BLaER1 treated with 17β-estradiol and CSF1 and Interleukin-3, amounts not matched to agents 10 nM and 100 nM (cell line): Measurements from ENCODE around the gene LDLRAD3.
A peak's percentile ranks its signal among the peaks of the same experiment; 100 is the strongest.

Experiments
- H3K27ac ChIP-seq, 11 experiments: shearing (Covaris generic); formaldehyde crosslinking; 2 replicates each; pipeline ENCODE4 v1.8.1; 2022
- H3K27me3 ChIP-seq, 11 experiments: shearing (Covaris generic); formaldehyde crosslinking; 2 replicates each; pipeline ENCODE4 v1.8.1; 2022
- H3K36me3 ChIP-seq, 11 experiments: shearing (Covaris generic); formaldehyde crosslinking; 2 replicates each; pipeline ENCODE4 v1.8.1; 2022
- H3K4me1 ChIP-seq, 10 experiments: shearing (Covaris generic); formaldehyde crosslinking; 2 replicates each; pipeline ENCODE4 v1.8.1; 2022
- H3K4me2 ChIP-seq, 11 experiments: shearing (Covaris generic); formaldehyde crosslinking; 2 replicates each; pipeline ENCODE4 v1.8.1; 2022
- H3K4me3 ChIP-seq, 10 experiments: shearing (Covaris generic); formaldehyde crosslinking; 2 replicates each; pipeline ENCODE4 v1.8.1; 2022
- H3K9ac ChIP-seq, 11 experiments: shearing (Covaris generic); formaldehyde crosslinking; 2 replicates each; pipeline ENCODE4 v1.8.1; 2022
- H3K9me3 ChIP-seq, 11 experiments: shearing (Covaris generic); formaldehyde crosslinking; replicated peaks in 1 of 11; 2 replicates each; pipeline ENCODE4 v1.8.1; 2022
- H4K20me1 ChIP-seq, 11 experiments: shearing (Covaris generic); formaldehyde crosslinking; 2 replicates each; pipeline ENCODE4 v1.8.1; 2022
- Cebpa-rat ChIP-seq, 11 experiments: shearing (Covaris generic); IDR thresholded peaks; 2 replicates each; pipeline ENCODE4 v1.8.1; 2022

Gene LDLRAD3

DNA sequence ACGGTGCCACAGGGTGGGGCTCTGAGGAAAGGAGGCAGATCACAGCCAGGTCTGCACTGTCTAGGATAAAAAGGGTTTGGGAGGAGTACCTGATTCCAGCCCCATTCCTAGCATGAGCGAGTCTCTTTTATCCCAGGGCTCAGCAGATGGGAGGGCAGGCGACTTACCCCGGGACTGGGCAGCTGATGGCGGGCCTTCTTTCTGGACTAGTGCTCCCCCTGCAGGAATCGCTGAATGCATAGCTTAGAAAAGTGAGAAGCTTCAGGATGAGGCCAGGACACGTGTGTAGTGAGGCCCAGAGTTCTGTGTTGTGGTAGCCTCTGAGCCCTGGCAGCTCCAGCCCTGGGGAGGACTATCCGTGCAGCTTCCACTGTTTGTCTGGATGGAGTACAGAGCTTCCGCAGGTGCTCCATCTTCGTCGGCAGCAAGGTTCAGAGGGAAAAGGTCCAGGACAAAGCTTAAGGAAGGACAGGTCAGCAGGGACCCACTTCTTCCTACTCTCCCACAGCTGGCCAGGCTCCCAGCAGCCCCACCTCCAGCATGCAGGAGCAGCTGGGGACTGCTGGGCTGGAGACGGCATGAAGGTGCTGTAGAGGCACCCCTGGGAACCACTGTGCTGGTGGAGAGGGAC, 315.0 kb downstream of the LDLRAD3 start:
- no peak for TF ChIP-seq Cebpa-rat (IDR thresholded peaks at IDR 0.05)
- Histone ChIP-seq H3K27me3 (no peaks in the 10 kb centered on the region), H3K4me1 (peaks cover 0 to 14% (median 0%) of the 10 kb centered on the region in 10 experiments; a peak in 3 of 20 replicates), H3K4me2 (peak overlapping the region in 2 of 11 experiments; percentile 15 to 36; a peak in 2 of 22 replicates), H3K9ac (no peak overlapping the region), H3K4me3 (no peak overlapping the region), H4K20me1 (no peaks in the 10 kb centered on the region), H3K27ac (no peak overlapping the region), H3K36me3 (no peaks in the 10 kb centered on the region), H3K9me3 (peaks cover 0 to 7% (median 0%) of the 10 kb centered on the region in 11 experiments; a peak in 7 of 22 replicates)

DNA sequence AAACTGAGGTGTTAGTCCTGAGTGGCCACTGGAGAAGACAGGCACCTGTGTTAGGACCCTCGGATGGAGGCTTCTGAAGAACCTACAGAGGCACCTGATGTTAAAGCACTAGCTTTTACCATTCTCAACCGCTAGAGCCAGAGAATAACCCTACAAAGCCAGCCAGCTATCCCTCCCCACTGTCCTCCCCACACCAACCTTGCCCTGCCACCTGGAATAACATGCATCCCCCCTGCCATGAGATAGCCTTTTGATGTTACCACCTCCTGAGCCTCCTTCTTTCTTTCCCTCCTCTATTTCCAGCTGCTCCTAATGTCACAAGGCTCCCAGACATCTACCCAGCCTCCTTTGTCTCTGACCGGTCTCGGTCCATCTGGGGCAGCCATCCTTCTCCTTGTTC, 317.2 kb downstream of the LDLRAD3 start:
- H3K9ac ChIP-seq, result no peak overlapping the region
- no peak for TF ChIP-seq Cebpa-rat (IDR thresholded peaks at IDR 0.05)
- H4K20me1 ChIP-seq, result no peaks in the 10 kb centered on the region
- H3K4me1 ChIP-seq, result peaks cover 0 to 14% (median 5%) of the 10 kb centered on the region in 10 experiments; a peak in 7 of 20 replicates
- H3K27me3 ChIP-seq, result no peaks in the 10 kb centered on the region
- no peak overlapping the region for H3K4me3 ChIP-seq
- peaks cover 0 to 4% (median 0%) of the 10 kb centered on the region in 11 experiments; a peak in 7 of 22 replicates for H3K9me3 ChIP-seq
- no peak overlapping the region for H3K4me2 ChIP-seq
- no peak overlapping the region for H3K27ac ChIP-seq
- H3K36me3 ChIP-seq, result no peaks in the 10 kb centered on the region

DNA sequence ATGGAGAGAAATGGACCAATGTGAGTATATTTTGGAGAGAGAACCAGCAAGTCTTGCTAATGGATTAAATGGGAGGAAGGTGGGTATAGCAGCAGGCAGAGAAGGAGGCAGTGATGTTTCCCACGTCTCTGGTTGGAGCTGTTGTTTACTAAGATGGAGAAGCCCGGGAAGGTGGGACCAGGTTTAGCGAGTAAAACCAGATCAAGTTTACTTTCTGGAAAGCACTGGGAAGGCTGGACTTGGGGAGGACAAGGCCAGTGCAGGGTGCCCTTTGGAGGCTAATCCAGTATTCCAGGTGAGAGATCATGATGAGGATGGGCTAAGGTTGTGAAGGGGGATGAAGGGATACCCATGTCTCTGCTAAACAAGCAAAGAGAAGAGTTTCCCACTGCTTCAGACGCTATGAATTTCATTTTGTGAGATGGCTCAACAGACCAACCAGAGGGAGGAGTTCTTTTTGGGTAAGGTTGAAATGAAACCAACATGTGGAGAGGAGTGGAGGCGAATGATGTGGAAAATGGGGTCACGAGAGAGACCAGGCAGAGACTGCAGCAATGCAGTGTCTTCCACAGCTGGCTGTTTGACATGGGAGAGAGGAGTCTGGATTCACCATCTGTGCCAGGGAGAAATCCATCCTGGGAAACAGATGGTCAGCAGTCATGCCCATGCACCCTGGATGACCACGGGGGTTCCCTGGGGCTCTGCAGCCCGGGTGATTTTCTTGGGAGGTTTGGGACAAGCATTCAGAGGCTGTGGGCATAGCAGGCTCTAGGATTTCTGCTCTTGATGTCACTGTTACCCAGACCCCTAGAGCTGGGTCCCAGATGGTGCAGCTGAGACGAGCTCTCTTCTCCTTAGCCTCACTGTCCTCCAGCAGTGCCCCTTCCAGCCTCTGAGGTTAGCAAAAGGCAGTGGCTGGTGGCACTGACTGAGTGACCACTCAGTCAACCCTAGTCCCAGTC, 320.4 kb downstream of the LDLRAD3 start:
- Histone ChIP-seq H3K4me3 (no peak overlapping the region), H4K20me1 (no peaks in the 10 kb centered on the region), H3K36me3 (no peaks in the 10 kb centered on the region), H3K27ac (no peak overlapping the region), H3K4me2 (no peak overlapping the region), H3K27me3 (no peaks in the 10 kb centered on the region), H3K9me3 (no peaks in the 10 kb centered on the region), H3K9ac (no peak overlapping the region), H3K4me1 (peaks cover 0 to 5% (median 4%) of the 10 kb centered on the region in 10 experiments; a peak in 7 of 20 replicates)
- TF ChIP-seq Cebpa-rat (IDR thresholded peaks at IDR 0.05), result no peak

DNA sequence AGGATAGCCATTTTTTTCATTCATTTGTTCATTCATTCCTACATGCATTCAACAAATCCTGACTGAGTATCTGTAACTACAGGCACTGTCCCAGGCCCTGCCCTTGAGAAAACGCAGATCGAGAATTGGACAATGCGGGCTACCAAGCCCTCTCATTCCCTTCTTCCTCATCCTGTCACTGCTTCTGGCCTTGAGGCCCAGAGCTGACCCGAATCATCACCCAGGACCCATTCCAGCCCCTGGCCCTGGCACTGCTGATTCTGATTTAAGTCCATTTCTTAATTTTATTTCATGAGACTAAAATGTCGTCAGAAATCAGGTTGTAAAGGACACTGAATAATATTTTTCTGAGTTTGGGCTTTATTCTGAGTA, 321.1 kb downstream of the LDLRAD3 start:
- no peak for TF ChIP-seq Cebpa-rat (IDR thresholded peaks at IDR 0.05)

DNA sequence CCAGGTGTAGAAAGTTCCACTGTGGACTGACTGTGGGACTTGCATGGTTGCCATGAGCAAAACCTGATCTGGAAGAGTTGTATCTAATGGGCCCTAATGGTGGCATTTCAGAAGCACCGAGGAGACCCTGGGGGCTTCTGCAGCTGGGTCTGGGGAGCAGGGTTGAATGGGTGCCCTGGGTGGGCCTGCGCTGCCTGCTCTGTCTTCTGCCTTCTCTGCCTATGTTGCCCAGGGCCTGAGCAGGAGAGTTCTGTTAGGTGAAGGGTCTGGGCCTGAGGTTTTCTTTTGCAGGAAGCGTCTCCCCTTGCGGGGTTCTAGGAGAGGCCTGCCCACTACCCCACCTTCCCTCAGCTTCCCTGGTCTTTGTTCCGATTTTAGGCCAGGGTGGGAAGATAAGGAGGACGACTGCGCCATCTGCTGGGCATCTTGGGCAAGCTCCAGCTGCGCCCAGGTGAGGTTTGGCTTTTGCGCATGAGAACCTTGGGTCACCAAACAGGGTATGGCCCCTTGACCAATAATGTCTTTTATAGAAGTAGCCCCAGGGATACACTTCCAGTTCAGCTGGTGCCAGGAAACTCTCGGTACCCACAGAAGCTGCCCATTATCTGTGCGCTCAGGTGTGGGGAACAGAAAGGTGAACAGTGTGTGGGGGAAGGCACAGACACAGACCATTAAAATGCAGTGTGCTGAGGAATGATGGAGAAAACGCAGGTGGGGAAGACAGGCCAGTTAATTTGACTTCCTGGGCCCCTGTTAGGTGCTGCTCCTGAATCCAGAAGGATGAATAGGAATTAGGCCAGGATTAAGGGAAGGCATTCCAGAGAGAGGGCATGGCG, 322.1 kb downstream of the LDLRAD3 start:
- Histone ChIP-seq H3K27ac (no peak overlapping the region), H3K36me3 (peaks cover 2 to 9% (median 6%) of the 10 kb centered on the region in 11 experiments; a peak in 13 of 22 replicates), H3K4me2 (no peak overlapping the region; a peak in 2 of 22 replicates), H3K27me3 (no peaks in the 10 kb centered on the region), H3K4me1 (peaks cover 0 to 5% (median 0%) of the 10 kb centered on the region in 10 experiments; a peak in 5 of 20 replicates), H3K9me3 (no peaks in the 10 kb centered on the region), H3K9ac (no peak overlapping the region), H4K20me1 (no peaks in the 10 kb centered on the region; a peak in 1 of 22 replicates), H3K4me3 (no peak overlapping the region)
- no peak for TF ChIP-seq Cebpa-rat (IDR thresholded peaks at IDR 0.05)

More for the DNA sequence above, 321.1 kb downstream of the LDLRAD3 start:
- no peaks in the 10 kb centered on the region for H3K27me3 ChIP-seq
- no peaks in the 10 kb centered on the region for H3K36me3 ChIP-seq
- peak overlapping the region in 1 of 11 experiments; percentile 16; a peak in 1 of 22 replicates for H3K9ac ChIP-seq
- no peak overlapping the region for H3K27ac ChIP-seq
- H4K20me1 ChIP-seq, result no peaks in the 10 kb centered on the region
- peaks cover 0 to 5% (median 0%) of the 10 kb centered on the region in 10 experiments; a peak in 4 of 20 replicates for H3K4me1 ChIP-seq
- H3K4me3 ChIP-seq, result no peak overlapping the region
- no peak overlapping the region for H3K4me2 ChIP-seq
- no peaks in the 10 kb centered on the region for H3K9me3 ChIP-seq

DNA sequence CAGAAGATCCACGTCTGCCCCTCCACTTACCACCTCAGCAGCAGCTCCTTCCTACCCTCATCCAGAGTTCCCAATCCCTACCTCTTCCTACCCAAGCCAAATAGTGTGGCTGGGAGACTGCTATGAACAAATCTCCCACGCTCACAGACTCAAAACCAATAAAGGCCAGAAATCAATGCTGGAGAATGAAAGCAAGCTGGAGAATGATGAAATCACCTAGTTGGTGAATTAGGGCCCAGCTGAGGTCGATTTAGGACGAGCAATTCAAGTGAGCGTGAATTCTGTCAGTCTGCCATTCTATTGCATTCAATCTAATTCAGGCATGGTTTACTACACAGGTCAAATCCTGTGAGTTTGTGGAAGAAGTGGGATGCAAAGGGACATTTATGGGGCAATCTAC, 322.9 kb downstream of the LDLRAD3 start:
- no peak overlapping the region for H3K4me2 ChIP-seq
- peaks cover 0 to 5% (median 0%) of the 10 kb centered on the region in 10 experiments; a peak in 5 of 20 replicates for H3K4me1 ChIP-seq
- no peak overlapping the region for H3K4me3 ChIP-seq
- no peak overlapping the region for H3K9ac ChIP-seq
- TF ChIP-seq Cebpa-rat (IDR thresholded peaks at IDR 0.05), result no peak
- no peak overlapping the region for H3K27ac ChIP-seq
- H3K9me3 ChIP-seq, result no peaks in the 10 kb centered on the region
- peaks cover 10 to 17% (median 14%) of the 10 kb centered on the region in 11 experiments; a peak in 21 of 22 replicates for H3K36me3 ChIP-seq
- no peaks in the 10 kb centered on the region for H3K27me3 ChIP-seq
- H4K20me1 ChIP-seq, result no peaks in the 10 kb centered on the region; a peak in 1 of 22 replicates

DNA sequence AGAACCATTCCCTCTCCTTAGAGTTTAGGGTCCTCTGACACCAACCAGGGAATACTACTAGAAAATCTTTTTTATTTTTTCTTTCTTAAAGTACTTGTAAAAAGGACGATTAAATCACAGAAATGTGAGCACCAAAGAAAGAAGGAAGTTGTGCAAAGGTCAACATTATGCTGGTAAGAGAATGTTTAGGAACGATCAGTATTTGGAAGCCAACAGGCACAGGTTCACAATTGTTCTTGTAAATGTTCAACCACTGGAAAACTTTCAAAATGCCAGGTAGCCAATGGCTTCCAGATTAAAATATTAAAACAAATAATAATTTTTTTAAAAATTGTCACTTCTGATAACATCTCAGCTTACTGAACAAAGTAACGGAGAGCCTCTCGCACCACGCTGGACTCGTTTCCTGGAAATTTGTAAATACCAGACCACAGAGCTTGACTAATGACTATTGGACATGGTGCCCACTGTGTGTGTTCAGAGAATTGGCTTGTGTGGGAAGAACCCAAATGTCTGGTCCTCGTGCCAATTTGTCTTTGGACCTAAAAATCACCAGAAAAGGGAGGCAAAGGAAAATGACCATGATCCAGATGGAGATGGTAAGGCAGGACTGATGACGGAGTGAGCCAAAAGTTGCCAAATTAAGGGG, 324.6 kb downstream of the LDLRAD3 start:
- peaks cover 7 to 13% (median 12%) of the 10 kb centered on the region in 11 experiments; a peak in 18 of 22 replicates for H3K9me3 ChIP-seq
- no peaks in the 10 kb centered on the region for H3K27me3 ChIP-seq
- H3K4me1 ChIP-seq, result peaks cover 0 to 5% (median 0%) of the 10 kb centered on the region in 10 experiments; a peak in 5 of 20 replicates
- no peak overlapping the region for H3K27ac ChIP-seq
- H3K4me3 ChIP-seq, result no peak overlapping the region
- no peaks in the 10 kb centered on the region; a peak in 2 of 22 replicates for H4K20me1 ChIP-seq
- no peak for TF ChIP-seq Cebpa-rat (IDR thresholded peaks at IDR 0.05)
- no peak overlapping the region for H3K4me2 ChIP-seq
- H3K36me3 ChIP-seq, result peaks cover 27 to 34% (median 31%) of the 10 kb centered on the region in 11 experiments
- no peak overlapping the region for H3K9ac ChIP-seq

DNA sequence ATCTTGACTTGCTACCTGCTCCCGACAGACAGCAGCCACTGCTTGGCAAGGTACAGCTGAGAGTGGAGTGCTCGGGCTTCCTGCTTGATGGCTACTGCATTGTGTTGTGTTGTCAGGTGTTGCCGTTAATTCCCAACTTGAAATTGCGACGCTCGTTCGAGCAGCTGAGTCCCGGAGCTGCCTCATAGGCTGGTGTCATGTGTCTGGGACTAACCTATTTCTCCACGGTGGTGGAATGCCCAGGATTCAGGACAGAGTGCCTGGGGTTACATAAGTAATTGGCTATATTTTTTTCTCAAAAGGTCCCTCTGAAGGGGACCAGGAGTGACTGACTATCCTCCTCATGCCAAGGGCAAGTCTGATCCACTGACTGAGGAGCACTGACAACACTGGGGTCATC, 326.8 kb downstream of the LDLRAD3 start:
- TF ChIP-seq Cebpa-rat (IDR thresholded peaks at IDR 0.05), result no peak
- H3K36me3 ChIP-seq, result peaks cover 46 to 56% (median 53%) of the 10 kb centered on the region in 11 experiments
- H3K4me2 ChIP-seq, result no peak overlapping the region
- H4K20me1 ChIP-seq, result no peaks in the 10 kb centered on the region; a peak in 2 of 22 replicates
- peaks cover 0 to 3% (median 0%) of the 10 kb centered on the region in 10 experiments; a peak in 5 of 20 replicates for H3K4me1 ChIP-seq
- H3K27ac ChIP-seq, result no peak overlapping the region
- H3K9me3 ChIP-seq, result peaks cover 7 to 23% (median 13%) of the 10 kb centered on the region in 11 experiments; a peak in 18 of 22 replicates
- no peak overlapping the region for H3K9ac ChIP-seq
- no peaks in the 10 kb centered on the region for H3K27me3 ChIP-seq
- H3K4me3 ChIP-seq, result no peak overlapping the region
